ENCODE measurements around the gene TMEM273.

- no peak for TF ChIP-seq POLR2A (IDR thresholded peaks at IDR 0.05)
- no peak for TF ChIP-seq CTCF (IDR thresholded peaks at IDR 0.05)
Observed at GRCh38 chr10:49139846-49140195, 48.4 kb downstream of the TMEM273 start.

All from esophagus squamous epithelium (tissue), 4 donors.